NCI-H345 treated with DMSO at 0.1 percent for 48 hours (cell line): ENCODE measurements around the gene CDH16.
A peak's percentile ranks its signal among the peaks of the same experiment; 100 is the strongest.
"Not testable (repeated sequence)": the region's sequence is repeated elsewhere in the genome, so short reads cannot be mapped to it uniquely, and the experiment has no call there.

ENCODE experiments used
- DNase-seq: peaks from one replicate; lab custom pipeline; 2025; ENCODE audit not compliant: unreplicated experiment; lab: John Stamatoyannopoulos, UW

CDH16 gene, protein sequence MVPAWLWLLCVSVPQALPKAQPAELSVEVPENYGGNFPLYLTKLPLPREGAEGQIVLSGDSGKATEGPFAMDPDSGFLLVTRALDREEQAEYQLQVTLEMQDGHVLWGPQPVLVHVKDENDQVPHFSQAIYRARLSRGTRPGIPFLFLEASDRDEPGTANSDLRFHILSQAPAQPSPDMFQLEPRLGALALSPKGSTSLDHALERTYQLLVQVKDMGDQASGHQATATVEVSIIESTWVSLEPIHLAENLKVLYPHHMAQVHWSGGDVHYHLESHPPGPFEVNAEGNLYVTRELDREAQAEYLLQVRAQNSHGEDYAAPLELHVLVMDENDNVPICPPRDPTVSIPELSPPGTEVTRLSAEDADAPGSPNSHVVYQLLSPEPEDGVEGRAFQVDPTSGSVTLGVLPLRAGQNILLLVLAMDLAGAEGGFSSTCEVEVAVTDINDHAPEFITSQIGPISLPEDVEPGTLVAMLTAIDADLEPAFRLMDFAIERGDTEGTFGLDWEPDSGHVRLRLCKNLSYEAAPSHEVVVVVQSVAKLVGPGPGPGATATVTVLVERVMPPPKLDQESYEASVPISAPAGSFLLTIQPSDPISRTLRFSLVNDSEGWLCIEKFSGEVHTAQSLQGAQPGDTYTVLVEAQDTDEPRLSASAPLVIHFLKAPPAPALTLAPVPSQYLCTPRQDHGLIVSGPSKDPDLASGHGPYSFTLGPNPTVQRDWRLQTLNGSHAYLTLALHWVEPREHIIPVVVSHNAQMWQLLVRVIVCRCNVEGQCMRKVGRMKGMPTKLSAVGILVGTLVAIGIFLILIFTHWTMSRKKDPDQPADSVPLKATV

DNA sequence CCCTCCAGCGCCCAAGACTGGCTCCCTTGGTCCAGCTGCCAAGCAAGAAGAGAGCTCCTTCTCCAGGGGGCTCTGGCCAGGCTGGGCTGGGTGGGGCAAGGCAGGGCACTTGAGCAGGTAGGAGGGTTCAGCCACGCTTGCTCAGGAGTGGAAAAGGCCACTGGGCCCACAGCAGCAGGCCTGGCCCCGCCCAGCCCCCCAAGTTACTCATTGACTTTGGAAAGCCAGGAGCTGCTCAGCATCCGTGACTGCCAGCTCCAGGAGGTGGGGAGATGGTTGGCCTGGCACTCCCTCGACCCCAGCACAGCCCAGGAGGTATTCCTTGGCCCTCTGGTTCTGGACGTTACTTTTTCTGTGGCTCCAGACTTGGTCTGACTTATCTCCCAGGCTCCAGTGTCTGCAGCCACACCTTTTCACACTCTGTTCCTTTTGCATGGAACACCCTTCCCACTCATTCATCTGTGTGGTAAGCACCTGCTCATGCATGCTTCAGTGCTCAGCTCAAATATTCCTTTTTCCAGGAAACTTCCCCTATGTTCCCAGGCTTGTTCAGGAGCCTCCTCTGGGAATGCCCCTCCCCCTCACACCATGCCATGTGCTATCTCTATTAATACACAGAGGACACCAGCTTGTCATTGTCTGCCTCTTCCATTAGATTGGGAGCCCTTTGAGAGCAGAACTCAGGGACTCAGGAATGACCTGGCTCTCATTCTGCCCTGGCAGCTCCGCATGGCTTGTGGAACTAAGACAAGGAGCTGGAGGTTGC is at the start of gene CDH16:
Gene CDH16 (minus strand): TSS at position 83 of the 766 bp plus-strand sequence. CDS start 820 bp downstream, outside the sequence.
- no peak for DNase-seq

DNA sequence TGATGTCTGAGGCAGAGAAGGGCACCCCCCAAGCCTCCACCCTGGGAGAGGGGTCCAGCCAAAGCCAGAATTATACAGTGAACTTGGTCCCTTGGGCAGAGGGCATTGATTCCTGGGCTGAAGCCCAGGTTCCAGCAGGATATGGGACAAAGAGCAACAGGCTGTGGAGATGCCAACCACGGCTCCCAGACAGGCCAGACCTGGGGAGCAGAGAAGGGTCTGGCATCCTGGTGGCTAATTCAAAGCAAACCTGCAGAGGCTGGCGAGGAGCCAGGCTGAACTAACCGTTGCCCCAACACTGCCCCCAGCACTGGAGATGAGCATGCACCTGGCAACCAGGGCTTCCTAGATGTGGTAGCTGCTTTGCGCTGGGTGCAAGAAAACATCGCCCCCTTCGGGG is 45.4 kb upstream of the CDH16 start:
- DNase-seq, result no peak

- DNase-seq, result no peak
Observed at GRCh38 chr16:66961914-66962313, 43.2 kb upstream of the CDH16 start.

- no peak for DNase-seq
Observed at GRCh38 chr16:66961065-66961744, 42.5 kb upstream of the CDH16 start, which contains the start of gene CES3. TSS of gene CES3 (plus strand) at chr16:66961266. CDS start at chr16:66961308, 42 bp downstream.

- no peak for DNase-seq
Observed at GRCh38 chr16:66960270-66960669, 41.6 kb upstream of the CDH16 start.

DNA sequence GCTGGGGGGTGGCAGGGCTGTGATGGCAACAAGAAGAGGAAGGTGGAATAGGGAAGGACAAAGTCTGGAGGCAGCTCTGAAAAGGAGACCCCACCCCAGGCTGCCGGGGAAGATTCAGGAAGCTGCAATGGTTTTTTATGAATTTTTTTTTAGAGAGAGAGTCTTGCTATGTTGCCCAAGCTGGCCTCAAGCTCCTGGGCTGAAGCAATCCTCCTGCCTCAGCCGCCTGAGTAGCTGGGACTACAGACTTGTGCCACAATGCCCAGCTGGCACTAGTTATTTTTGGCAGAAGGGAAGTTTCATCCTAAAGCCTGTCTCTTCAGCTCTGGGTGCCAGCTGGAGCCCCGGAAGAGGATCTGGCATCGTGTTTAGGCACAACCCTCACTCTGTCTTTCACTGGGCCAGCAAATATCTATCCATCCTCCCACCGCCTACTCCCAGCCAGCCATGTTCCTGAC is 41.0 kb upstream of the CDH16 start:
- DNase-seq, result no peak

- DNase-seq, result no peak
Observed at GRCh38 chr16:66958857-66959703, 40.4 kb upstream of the CDH16 start.

- DNase-seq, result not testable (repeated sequence)
Observed at GRCh38 chr16:66956154-66956457, 37.4 kb upstream of the CDH16 start.

DNA sequence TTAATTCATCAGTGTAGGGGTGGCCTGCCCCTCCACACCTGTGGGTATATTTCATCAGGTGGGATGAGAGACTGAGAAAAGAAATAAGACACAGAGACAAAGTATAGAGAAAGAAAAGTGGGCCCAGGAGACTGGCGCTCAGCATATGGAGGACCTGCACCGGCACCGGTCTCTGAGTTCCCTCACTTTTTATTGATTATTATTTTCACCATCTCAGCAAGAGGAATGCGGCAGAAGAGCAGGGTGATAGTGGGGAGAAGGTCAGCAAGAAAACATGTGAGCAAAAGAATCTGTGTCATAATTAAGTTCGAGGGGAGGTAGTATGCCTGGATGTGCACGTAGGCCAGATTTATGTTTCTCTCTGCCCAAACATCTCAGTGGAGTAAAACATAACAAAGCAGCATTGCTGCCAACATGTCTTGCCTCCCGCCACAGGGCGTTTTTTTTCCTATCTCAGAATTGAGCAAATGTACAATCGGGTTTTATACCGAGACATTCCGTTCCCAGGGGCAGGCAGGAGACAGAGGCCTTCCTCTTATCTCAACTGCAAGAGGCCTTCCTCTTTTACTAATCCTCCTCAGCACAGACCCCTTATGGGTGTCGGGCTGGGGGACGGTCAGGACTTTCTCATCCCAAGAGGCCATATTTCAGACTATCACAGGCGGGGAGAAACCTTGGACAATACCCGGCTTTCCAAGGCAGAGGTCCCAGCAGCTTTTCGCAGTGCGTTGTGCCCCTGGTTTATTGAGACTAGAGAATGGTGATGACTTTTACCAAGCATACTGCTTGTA is 36.9 kb upstream of the CDH16 start:
- DNase-seq, result not testable (repeated sequence)

- peak; percentile 13 for DNase-seq
Observed at GRCh38 chr16:66954097-66954659, 35.5 kb upstream of the CDH16 start.

DNA sequence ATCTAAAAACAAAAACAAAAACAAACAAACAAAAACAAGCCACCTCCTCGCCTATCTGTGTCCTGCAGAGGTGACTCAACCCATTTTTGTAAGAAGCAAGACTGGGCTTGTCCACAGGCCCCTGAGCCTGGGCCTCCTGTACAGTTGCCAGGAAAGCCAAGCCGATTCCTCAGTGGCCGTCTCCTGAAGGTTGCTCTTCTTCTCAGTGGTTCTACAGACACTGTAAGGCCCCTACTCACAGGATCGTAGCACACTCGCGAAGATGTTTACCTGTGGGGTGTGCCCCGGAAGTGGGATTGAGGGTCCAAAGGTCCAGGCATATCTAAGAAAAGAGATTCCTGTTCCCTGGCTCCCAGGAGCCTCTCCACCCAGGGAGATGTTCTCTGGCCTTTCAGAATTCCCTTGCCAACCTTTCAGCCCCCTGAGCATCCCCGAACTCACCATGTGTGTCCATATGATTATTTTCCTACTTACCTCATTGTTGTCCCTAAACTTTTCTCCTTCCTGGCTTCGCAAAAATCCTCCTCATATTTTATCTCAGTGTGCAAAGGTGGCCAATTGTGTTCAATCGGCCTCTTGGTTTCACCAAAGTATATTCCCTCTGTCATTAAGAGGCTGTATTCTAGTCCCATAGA is 34.9 kb upstream of the CDH16 start:
- DNase-seq, result no peak

GRCh38 chr16:66952430-66953110 is 33.9 kb upstream of the CDH16 start:
- no peak for DNase-seq

DNA sequence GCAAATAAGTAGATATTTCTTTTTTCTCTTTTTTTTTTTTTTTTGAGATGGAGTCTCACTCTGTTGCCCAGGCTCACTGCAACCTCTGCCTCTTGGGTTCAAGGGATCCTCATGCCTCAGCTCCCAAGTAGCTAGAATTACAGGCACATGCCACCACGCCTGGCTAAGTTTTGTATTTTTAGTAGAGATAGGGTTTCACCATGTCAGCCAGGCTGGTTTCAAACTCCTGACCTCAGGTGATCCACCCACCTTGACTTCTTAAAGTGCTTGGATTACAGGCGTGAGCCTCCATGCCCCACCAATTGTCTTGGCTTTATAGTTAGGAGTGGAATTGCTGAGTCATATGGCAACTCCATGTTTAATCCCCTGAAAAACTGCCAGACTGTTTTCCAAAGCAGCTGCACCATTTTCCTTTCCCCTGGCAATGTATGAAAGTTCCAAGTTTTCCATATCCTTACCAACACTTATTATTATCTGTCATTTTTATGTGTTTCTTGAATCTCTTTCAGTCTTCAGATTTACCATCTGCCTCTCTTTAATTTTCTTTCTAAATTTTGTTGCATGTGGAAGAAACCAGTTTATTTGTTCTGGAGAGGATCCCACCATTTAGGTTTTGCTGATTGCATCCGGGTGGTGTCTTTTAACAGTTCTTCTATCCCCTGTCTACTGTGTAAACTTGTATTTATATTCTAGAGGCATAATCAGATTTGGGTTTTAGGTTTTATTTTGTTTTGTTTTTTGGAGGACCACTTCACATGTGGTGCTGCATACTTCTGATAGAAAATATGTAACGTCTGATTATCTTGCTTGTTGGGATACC is 32.5 kb upstream of the CDH16 start:
- no peak for DNase-seq

- no peak for DNase-seq
Observed at GRCh38 chr16:66950437-66950836, 31.8 kb upstream of the CDH16 start.

- DNase-seq, result no peak
Observed at GRCh38 chr16:66949472-66949871, 30.8 kb upstream of the CDH16 start.

- no peak for DNase-seq
Observed at GRCh38 chr16:66948837-66949225, 30.1 kb upstream of the CDH16 start.
